ENCODE results near the gene ZDHHC3. TPM values are rescaled to one million over a fixed set of nuclear protein-coding genes. Genes with fewer than 3 reads are reported as not detected.

ZDHHC3 gene
- total and polyA plus RNA-seq, 3 donors from 2014 or later, result 122 to 248 (median 164) TPM

DNA sequence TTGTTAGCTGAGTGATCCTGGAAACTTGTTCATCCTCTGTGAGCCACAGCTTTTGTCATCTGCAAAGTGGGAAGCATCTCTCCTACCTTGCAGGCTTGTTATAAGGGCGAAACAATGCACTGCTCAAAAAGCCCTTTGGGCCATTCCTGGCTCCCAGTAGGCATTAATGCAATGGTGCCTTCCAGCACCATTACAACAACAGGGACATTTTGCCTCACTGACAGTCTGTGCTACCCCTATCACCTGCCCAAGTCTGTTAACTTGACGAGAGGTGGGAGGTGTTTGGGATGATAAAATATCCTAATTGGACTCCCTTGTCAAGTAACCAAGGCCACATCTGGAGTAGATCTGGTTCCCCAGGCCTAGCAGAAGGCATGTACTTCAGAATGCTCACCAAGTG lies 44.2 kb downstream of the ZDHHC3 start:
- intact Hi-C loops (cut with DNase I; ENCODE audit: low total_unique reads), result no loop called here
- Histone ChIP-seq H3K36me3 (ENCODE audit: low read depth, missing control alignments) (no peaks in the 10 kb centered on the region), H3K4me1 (peaks cover 27% of the 10 kb centered on the region), H3K4me3 (no peak overlapping the region), H3K9me3 (no peaks in the 10 kb centered on the region), H3K27me3 (no peaks in the 10 kb centered on the region), H3K27ac (peak overlapping the region; percentile 36 to 62)
- TF ChIP-seq POLR2A (IDR thresholded peaks at IDR 0.05), result no peak
- TF ChIP-seq, protein P1, sequence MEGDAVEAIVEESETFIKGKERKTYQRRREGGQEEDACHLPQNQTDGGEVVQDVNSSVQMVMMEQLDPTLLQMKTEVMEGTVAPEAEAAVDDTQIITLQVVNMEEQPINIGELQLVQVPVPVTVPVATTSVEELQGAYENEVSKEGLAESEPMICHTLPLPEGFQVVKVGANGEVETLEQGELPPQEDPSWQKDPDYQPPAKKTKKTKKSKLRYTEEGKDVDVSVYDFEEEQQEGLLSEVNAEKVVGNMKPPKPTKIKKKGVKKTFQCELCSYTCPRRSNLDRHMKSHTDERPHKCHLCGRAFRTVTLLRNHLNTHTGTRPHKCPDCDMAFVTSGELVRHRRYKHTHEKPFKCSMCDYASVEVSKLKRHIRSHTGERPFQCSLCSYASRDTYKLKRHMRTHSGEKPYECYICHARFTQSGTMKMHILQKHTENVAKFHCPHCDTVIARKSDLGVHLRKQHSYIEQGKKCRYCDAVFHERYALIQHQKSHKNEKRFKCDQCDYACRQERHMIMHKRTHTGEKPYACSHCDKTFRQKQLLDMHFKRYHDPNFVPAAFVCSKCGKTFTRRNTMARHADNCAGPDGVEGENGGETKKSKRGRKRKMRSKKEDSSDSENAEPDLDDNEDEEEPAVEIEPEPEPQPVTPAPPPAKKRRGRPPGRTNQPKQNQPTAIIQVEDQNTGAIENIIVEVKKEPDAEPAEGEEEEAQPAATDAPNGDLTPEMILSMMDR (IDR thresholded peaks at IDR 0.05), result no peak
- 63 to 75% methylated on average over 2 of the region's 2 CpGs for WGBS, 2 donors
- no peak for DNase-seq

DNA sequence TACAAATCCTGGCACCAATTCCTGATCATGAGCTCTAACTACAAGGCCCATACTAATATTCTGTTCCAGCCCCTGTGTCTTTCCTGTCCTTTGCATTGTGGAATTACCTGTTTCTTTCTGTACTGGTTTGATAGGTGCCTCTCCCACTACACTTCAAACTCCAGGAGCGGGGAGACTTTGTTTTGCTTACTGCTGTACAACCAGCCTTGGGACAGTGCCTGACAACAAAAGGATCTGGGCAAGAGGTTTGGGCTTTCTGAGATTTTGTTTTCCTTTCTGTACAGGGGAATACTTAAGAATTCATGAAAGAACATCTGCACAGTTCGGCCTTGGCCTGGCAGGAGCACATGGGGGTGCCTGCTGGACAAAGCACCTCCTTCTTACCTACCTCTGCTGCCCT lies 45.1 kb downstream of the ZDHHC3 start:
- DNase-seq, result no peak
- Histone ChIP-seq H3K4me3 (no peak overlapping the region), H3K4me1 (peaks cover 27% of the 10 kb centered on the region), H3K27me3 (no peaks in the 10 kb centered on the region), H3K36me3 (ENCODE audit: low read depth, missing control alignments) (no peaks in the 10 kb centered on the region), H3K27ac (peak overlapping the region; percentile 36 to 62), H3K9me3 (no peaks in the 10 kb centered on the region)
- 63 to 65% methylated on average over 2 of the region's 2 CpGs for WGBS, 2 donors
- no peak for TF ChIP-seq POLR2A (IDR thresholded peaks at IDR 0.05)
- TF ChIP-seq, protein P1 (IDR thresholded peaks at IDR 0.05), result no peak
- intact Hi-C loops (cut with DNase I; ENCODE audit: low total_unique reads), result no loop called here

DNA sequence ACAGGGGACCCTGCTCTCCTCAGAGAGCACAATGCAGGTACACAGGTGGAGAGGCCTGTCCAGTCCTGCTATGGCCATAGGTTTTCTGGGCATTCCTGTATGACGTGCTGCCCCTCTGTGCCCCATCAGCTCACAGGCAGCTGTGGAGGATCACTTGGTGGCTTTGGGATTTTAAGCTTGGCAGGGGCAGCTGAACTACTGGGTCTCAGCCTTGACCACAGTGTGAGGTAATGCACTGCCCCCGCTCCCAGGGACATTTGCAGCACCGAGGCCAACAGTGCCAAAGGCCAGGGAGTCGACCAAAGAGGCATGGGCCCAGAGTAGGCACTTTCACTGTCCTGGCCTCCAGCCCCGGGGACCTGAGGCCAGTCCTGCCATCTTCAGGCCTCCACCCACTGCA lies 46.2 kb downstream of the ZDHHC3 start:
- H3K36me3 ChIP-seq (ENCODE audit: low read depth, missing control alignments), result no peaks in the 10 kb centered on the region
- H3K4me1 ChIP-seq, result peaks cover 30% of the 10 kb centered on the region
- no peak overlapping the region for H3K4me3 ChIP-seq
- no peaks in the 10 kb centered on the region for H3K27me3 ChIP-seq
- intact Hi-C loops (cut with DNase I; ENCODE audit: low total_unique reads), result no loop called here
- peak overlapping the region in 1 of 2 donors; percentile 0 for H3K27ac ChIP-seq
- no peaks in the 10 kb centered on the region for H3K9me3 ChIP-seq
- 72 to 100% methylated on average over 1 to 5 of the region's 5 CpGs for WGBS, 2 donors
- TF ChIP-seq POLR2A (IDR thresholded peaks at IDR 0.05), result no peak
- no peak for DNase-seq

DNA sequence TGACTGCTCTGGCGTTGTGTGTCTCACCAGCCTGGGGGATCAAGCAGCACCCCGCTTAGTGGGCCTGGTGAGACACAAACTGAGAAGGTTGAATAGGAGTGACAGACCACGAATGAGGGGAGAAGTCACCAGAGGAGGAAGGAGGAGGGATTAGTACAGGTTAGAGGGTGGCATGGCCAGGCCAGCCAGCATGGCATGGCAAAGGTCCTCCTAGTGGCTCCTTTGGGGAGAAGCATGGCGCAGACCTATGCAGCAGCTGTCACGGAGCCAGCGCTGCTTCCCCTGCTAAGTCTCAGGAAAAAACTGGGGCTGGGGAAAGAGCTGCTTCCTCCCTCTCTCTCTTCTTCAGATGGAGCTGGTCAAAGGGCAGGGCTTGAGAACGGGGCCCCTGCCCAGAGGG lies 48.6 kb downstream of the ZDHHC3 start:
- H3K27ac ChIP-seq, result no peak overlapping the region
- TF ChIP-seq, protein P1 (IDR thresholded peaks at IDR 0.05), result no peak
- TF ChIP-seq POLR2A (IDR thresholded peaks at IDR 0.05), result no peak
- H3K9me3 ChIP-seq, result no peaks in the 10 kb centered on the region
- H3K27me3 ChIP-seq, result no peaks in the 10 kb centered on the region
- H3K4me3 ChIP-seq, result no peak overlapping the region
- DNase-seq, result no peak
- WGBS, 2 donors, result 91 to 92% methylated on average over 7 of the region's 7 CpGs
- no peaks in the 10 kb centered on the region for H3K36me3 ChIP-seq (ENCODE audit: low read depth, missing control alignments)
- intact Hi-C loops (cut with DNase I; ENCODE audit: low total_unique reads), result no loop called here
- H3K4me1 ChIP-seq, result peaks cover 27% of the 10 kb centered on the region

DNA sequence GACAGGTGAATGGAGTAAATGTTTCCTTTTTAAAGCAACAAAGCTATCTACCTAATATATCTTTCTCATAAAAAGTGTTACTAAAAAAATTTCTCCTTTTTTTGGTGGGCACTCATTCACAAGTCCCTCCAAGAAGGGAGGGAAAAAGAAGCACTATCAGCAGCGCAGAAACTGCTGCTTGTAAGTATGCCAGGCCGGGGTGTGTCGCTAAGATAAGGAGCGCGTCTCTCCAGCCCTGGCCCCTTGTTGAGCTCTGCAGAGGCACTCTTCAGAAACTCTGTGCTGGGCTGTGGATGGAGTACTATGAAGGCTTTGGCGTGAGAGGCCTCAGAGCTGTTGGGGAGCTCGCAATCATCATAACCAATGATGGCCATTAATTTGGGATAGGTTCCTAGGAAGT lies 49.1 kb downstream of the ZDHHC3 start:
- no peak overlapping the region for H3K4me3 ChIP-seq
- peaks cover 27% of the 10 kb centered on the region for H3K4me1 ChIP-seq
- H3K36me3 ChIP-seq (ENCODE audit: low read depth, missing control alignments), result no peaks in the 10 kb centered on the region
- H3K27ac ChIP-seq, result no peak overlapping the region
- 65 to 69% methylated on average over 7 of the region's 7 CpGs for WGBS, 2 donors
- DNase-seq, result peak; percentile 65
- H3K27me3 ChIP-seq, result no peaks in the 10 kb centered on the region
- TF ChIP-seq, protein P1 (IDR thresholded peaks at IDR 0.05), result no peak
- intact Hi-C loops (cut with DNase I; ENCODE audit: low total_unique reads), result no loop called here
- no peaks in the 10 kb centered on the region for H3K9me3 ChIP-seq
